Activated naive CD8-positive, alpha-beta T cell treated with anti-CD3 and anti-CD28 coated beads for 36 hours (primary cell): Measurements from ENCODE around the gene TGIF2LX. TPM values are rescaled to one million over a fixed set of nuclear protein-coding genes. Genes with fewer than 3 reads are reported as not detected.
"Not testable (repeated sequence)": the region's sequence is repeated elsewhere in the genome, so short reads cannot be mapped to it uniquely, and the experiment has no call there.

Source experiments
- DNase-seq: peaks from one replicate; pipeline ENCODE4 v3.0.0; 2021
- H3K27ac Mint-ChIP-seq: one replicate; pipeline ENCODE4 v1.8.0; 2022; ENCODE audit warnings: mild to moderate bottlenecking, moderate library complexity, mixed read lengths
- H3K27me3 Mint-ChIP-seq: one replicate; pipeline ENCODE4 v1.8.0; 2022; ENCODE audit warnings: mild to moderate bottlenecking, mixed read lengths
- H3K36me3 Mint-ChIP-seq: one replicate; pipeline ENCODE4 v1.8.0; 2021; ENCODE audit warnings: mild to moderate bottlenecking, mixed read lengths
- H3K4me1 Mint-ChIP-seq: one replicate; pipeline ENCODE4 v1.8.0; 2021; ENCODE audit warnings: mixed read lengths
- H3K4me3 Mint-ChIP-seq: one replicate; pipeline ENCODE4 v1.8.0; 2022; ENCODE audit warnings: mild to moderate bottlenecking, moderate library complexity, mixed read lengths
- H3K9me3 Mint-ChIP-seq: one replicate; pipeline ENCODE4 v1.8.0; 2022; ENCODE audit warnings: mixed read lengths
- total RNA-seq, 2 experiments: library from RNA; stranded (reverse); gene quantifications; one replicate each; pipeline ENCODE4 v1.2.3, GENCODE V29; 2021

The TGIF2LX gene
- total RNA-seq: not detected

GRCh38 chrX:89921665-89922064 is at the start of gene TGIF2LX:
TSS of gene TGIF2LX (plus strand) at chrX:89921908. CDS start at chrX:89922086, 178 bp downstream.
- H3K4me3 Mint-ChIP-seq, H3K27me3 Mint-ChIP-seq, H3K9me3 Mint-ChIP-seq, H3K4me1 Mint-ChIP-seq, DNase-seq, H3K36me3 Mint-ChIP-seq, H3K27ac Mint-ChIP-seq: not testable (repeated sequence)

GRCh38 chrX:89922338-89922934 is 728 bp downstream of the TGIF2LX start:
- not testable (repeated sequence) for H3K4me3 Mint-ChIP-seq, H3K27me3 Mint-ChIP-seq, H3K4me1 Mint-ChIP-seq, H3K27ac Mint-ChIP-seq, DNase-seq, H3K9me3 Mint-ChIP-seq, H3K36me3 Mint-ChIP-seq

GRCh38 chrX:89943077-89943476 is 21.4 kb downstream of the TGIF2LX start:
- H3K27me3 Mint-ChIP-seq, H3K36me3 Mint-ChIP-seq, DNase-seq, H3K4me3 Mint-ChIP-seq, H3K27ac Mint-ChIP-seq, H3K4me1 Mint-ChIP-seq, H3K9me3 Mint-ChIP-seq: not testable (repeated sequence)

GRCh38 chrX:89965588-89965987 is 43.9 kb downstream of the TGIF2LX start:
- not testable (repeated sequence) for H3K36me3 Mint-ChIP-seq, H3K27me3 Mint-ChIP-seq, DNase-seq, H3K27ac Mint-ChIP-seq, H3K9me3 Mint-ChIP-seq, H3K4me1 Mint-ChIP-seq, H3K4me3 Mint-ChIP-seq
